ENCODE data around the gene SLC25A30.

The SLC25A30 gene

GRCh38 chr13:45439781-45440462 lies 21.7 kb upstream of the SLC25A30 start:
- DNase-seq (ENCODE audit: low read depth), result no peak
- H3K4me3 ChIP-seq (replicated peaks; ENCODE audit: low read depth, low read length), result no peak overlapping the region
- no peak for TF ChIP-seq CTCF (IDR thresholded peaks at IDR 0.05; ENCODE audit: low read length, missing control alignments)

- no peak overlapping the region for H3K4me3 ChIP-seq (replicated peaks; ENCODE audit: low read depth, low read length)
- no peak for DNase-seq (ENCODE audit: low read depth)
Observed at GRCh38 chr13:45439008-45439407, 20.8 kb upstream of the SLC25A30 start.

GRCh38 chr13:45437947-45438346 lies 19.8 kb upstream of the SLC25A30 start:
- no peak overlapping the region for H3K4me3 ChIP-seq (replicated peaks; ENCODE audit: low read depth, low read length)
- no peak for TF ChIP-seq CTCF (IDR thresholded peaks at IDR 0.05; ENCODE audit: low read length, missing control alignments)
- no peak for DNase-seq (ENCODE audit: low read depth)

More at GRCh38 chr13:45439008-45439407, 20.8 kb upstream of the SLC25A30 start:
- no peak for TF ChIP-seq CTCF (IDR thresholded peaks at IDR 0.05; ENCODE audit: low read length, missing control alignments)

- H3K4me3 ChIP-seq (replicated peaks; ENCODE audit: low read depth, low read length), result no peak overlapping the region
- TF ChIP-seq CTCF (IDR thresholded peaks at IDR 0.05; ENCODE audit: low read length, missing control alignments), result no peak
- no peak for DNase-seq (ENCODE audit: low read depth)
Observed at GRCh38 chr13:45436953-45437352, 18.8 kb upstream of the SLC25A30 start.

- TF ChIP-seq CTCF (IDR thresholded peaks at IDR 0.05; ENCODE audit: low read length, missing control alignments), result no peak
- no peak for DNase-seq (ENCODE audit: low read depth)
Observed at GRCh38 chr13:45436332-45436731, 18.2 kb upstream of the SLC25A30 start.

GRCh38 chr13:45434556-45435371 lies 16.6 kb upstream of the SLC25A30 start:
- TF ChIP-seq CTCF (IDR thresholded peaks at IDR 0.05; ENCODE audit: low read length, missing control alignments), result no peak
- H3K4me3 ChIP-seq (replicated peaks; ENCODE audit: low read depth, low read length), result no peak overlapping the region
- DNase-seq (ENCODE audit: low read depth), result no peak

More at GRCh38 chr13:45436332-45436731, 18.2 kb upstream of the SLC25A30 start:
- no peak overlapping the region for H3K4me3 ChIP-seq (replicated peaks; ENCODE audit: low read depth, low read length)
